ENCODE data around the gene AKAP5.

The AKAP5 gene

DNA sequence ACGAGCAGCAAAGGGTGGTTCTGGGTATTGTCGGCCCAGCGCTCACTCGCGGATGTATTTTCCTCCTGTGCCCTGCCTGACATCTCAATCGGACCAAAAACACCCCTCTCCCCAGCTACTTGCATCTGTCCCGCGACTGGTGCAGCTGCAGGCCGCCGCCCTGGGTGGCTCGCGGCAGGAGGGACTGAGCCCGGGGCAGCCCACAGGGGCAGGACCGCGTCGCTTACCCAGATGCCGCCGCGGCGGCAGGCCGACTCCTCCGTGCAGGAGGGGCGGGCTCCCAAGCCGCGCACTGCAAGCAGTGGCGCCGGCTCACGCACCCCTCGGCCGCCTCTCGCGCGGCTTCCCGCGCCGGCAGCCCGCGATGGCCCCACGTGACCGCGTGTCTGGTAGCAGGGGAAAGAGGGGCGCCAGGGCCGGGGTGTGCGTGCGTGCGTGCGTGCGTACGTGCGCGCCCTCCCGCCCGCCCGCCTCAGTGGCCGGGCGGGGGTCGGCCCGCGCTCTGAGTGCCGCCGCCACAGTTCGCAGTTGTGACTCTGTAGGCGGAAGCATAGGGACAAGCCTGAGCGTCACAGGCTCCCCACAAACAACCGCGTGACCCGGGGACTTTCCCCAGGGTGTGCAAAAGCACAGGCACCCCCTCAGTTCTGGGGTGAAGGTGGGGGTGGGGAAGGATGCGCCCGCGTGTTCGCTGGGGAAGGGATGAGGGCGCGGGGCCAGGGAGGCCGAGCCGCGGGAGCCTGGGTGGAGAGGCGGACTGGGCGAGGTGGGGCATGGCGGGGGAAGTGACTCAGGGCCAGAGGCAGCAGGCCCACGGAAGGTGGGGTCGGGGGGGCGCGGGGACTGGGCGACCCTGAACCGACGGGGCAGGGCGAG, 38.4 kb downstream of the AKAP5 start, which contains the start of gene ZBTB25:
ZBTB25 (minus strand) TSS at position 405 of the 876 bp plus-strand sequence. CDS start 13,305 bp downstream, outside the sequence.
- in situ Hi-C loops (cut with MboI; ENCODE audit: low pct_unique_long_range_greater_than_20kb, low sequenced_read_pairs, unreplicated experiment) = no loop called here
- DNase-seq (ENCODE audit: low spot score) = peak; percentile 89

DNA sequence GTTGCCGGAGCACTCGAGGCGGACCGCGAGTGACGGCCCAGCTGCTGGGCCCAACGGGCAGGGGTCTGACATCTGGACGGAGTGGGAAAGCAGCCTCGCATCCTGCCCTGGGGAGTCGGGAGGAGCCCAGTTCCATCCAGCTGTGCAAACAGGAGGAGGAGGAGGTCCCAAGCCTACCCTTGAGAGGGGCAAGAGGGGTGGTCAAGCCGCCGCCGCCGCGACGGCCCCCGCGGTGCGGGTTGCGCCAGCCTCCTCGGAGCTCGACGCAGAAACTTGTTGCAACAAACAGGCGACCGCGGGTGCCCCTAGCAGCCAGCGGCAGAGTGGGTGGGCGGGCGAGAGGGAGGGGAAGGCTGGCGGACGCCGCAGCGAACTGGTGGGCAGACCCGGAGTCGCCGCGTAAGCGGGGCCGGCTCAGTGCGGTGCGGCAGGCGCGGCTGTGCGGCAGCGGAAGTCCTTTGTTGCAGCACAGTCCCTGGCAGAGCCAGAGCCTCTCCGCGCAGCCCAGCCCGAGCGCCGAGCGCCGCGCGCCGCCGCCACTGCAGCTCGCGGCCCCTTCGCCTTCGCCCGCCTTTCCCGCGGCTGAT, 39.1 kb downstream of the AKAP5 start, which contains the start of gene ZBTB1:
ZBTB1 (plus strand) TSS at position 461 of the 587 bp plus-strand sequence. CDS start 16,735 bp downstream, outside the sequence.
- in situ Hi-C loops (cut with MboI; ENCODE audit: low pct_unique_long_range_greater_than_20kb, low sequenced_read_pairs, unreplicated experiment) = no loop called here
- TF ChIP-seq, protein P1, sequence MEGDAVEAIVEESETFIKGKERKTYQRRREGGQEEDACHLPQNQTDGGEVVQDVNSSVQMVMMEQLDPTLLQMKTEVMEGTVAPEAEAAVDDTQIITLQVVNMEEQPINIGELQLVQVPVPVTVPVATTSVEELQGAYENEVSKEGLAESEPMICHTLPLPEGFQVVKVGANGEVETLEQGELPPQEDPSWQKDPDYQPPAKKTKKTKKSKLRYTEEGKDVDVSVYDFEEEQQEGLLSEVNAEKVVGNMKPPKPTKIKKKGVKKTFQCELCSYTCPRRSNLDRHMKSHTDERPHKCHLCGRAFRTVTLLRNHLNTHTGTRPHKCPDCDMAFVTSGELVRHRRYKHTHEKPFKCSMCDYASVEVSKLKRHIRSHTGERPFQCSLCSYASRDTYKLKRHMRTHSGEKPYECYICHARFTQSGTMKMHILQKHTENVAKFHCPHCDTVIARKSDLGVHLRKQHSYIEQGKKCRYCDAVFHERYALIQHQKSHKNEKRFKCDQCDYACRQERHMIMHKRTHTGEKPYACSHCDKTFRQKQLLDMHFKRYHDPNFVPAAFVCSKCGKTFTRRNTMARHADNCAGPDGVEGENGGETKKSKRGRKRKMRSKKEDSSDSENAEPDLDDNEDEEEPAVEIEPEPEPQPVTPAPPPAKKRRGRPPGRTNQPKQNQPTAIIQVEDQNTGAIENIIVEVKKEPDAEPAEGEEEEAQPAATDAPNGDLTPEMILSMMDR (IDR thresholded peaks at IDR 0.05; ENCODE audit: extremely low read depth, insufficient read depth, missing control alignments) = no peak

More for the DNA sequence above, 38.4 kb downstream of the AKAP5 start, which contains the start of gene ZBTB25:
- TF ChIP-seq, protein P1 (IDR thresholded peaks at IDR 0.05; ENCODE audit: extremely low read depth, insufficient read depth, missing control alignments) = no peak

DNA sequence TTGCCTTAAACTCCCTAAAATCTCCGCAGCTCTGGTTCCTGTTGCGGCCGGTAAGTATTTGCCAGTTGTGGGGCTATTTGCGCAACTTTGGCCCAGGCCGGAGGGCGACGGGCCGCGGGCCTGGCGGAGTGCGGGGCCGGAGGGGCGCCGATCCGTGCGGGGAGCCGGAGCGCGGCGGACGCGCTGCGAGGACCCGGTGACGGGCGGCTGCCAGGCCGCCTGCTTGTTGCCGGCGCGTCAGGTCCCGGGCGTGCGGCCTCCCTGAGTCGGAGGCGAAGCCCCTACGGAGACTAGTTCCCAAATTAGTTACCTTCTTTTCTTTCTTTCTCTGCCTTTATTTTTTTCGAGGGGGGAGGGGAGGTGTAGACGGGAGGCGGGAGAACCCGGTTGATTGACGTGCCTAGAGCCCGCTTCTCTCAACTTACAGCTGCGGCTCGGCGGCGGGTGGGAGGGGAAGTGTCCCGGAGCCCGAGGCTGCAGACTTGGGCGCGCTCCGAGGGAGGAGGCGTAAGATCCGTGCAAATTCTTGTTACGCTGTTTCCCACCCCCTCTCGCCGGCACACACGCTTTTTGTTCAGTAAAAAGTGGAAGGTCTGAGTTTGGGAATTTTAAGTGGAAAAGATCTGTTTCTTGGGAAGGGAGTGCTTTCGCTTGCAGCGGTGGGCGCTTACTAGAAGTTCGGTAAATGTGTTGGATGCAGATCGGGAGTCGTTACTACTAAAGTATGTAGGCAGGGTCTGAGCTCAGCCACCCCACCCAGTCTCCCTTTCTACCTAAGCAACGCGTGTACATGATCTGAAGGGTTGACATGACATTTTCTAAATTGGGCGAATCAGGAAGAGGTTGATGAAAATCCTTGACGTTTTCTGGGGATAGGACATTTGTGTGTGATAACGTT, 39.8 kb downstream of the AKAP5 start:
- peak; percentile 81 for DNase-seq (ENCODE audit: low spot score)
- in situ Hi-C loops (cut with MboI; ENCODE audit: low pct_unique_long_range_greater_than_20kb, low sequenced_read_pairs, unreplicated experiment) = no loop called here
- TF ChIP-seq, protein P1 (IDR thresholded peaks at IDR 0.05; ENCODE audit: extremely low read depth, insufficient read depth, missing control alignments) = no peak

More for the DNA sequence above, 39.1 kb downstream of the AKAP5 start, which contains the start of gene ZBTB1:
- DNase-seq (ENCODE audit: low spot score) = peak; percentile 78

- DNase-seq (ENCODE audit: low spot score) = no peak
- TF ChIP-seq, protein P1 (IDR thresholded peaks at IDR 0.05; ENCODE audit: extremely low read depth, insufficient read depth, missing control alignments) = no peak
- in situ Hi-C loops (cut with MboI; ENCODE audit: low pct_unique_long_range_greater_than_20kb, low sequenced_read_pairs, unreplicated experiment) = no loop called here
These were observed 41.4 kb downstream of the AKAP5 start for GRCh38 chr14:64506721-64507120.

- no peak for DNase-seq (ENCODE audit: low spot score)
- in situ Hi-C loops (cut with MboI; ENCODE audit: low pct_unique_long_range_greater_than_20kb, low sequenced_read_pairs, unreplicated experiment) = no loop called here
- TF ChIP-seq, protein P1 (IDR thresholded peaks at IDR 0.05; ENCODE audit: extremely low read depth, insufficient read depth, missing control alignments) = no peak
These were observed 42.3 kb downstream of the AKAP5 start for GRCh38 chr14:64507376-64508156.

All from GM13977 (cell line).